ENCODE data around the gene ZSCAN21. TPM values are rescaled to one million over a fixed set of nuclear protein-coding genes. Genes with fewer than 3 reads are reported as not detected.

The ZSCAN21 gene
- total RNA-seq, 1 donor from 2014 or later, result 11.1 TPM

DNA sequence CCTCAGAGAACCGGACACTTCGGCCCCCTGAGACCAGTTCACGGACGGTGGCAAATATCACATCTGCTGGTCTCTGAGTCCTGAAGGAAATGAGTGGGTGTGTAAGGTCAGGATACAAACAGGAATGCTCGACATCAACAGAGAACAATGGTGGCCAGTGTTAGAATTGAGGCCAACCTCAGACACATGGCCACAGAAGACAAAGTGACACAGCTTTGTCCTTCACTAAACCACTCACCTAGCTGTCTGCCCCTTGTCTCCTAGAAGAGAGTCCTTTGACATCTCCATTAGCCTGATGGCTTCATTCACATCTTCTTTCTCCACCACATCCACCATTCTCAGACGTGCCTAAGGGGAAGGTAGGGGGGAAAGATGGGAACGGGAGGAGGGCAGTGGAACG, 43.5 kb downstream of the ZSCAN21 start:
- Histone ChIP-seq H3K9me3 (ENCODE audit: insufficient read depth, low read depth, low read length) (no peaks in the 10 kb centered on the region), H3K27ac (ENCODE audit: low read depth, low read length) (no peak overlapping the region), H3K27me3 (ENCODE audit: insufficient read depth, low read length) (no peaks in the 10 kb centered on the region), H3K9ac (ENCODE audit: low read length) (no peak overlapping the region), H3K79me2 (ENCODE audit: insufficient read depth, low read length) (peaks cover 85% of the 10 kb centered on the region), H3K4me1 (ENCODE audit: insufficient read depth, low read length) (peaks cover 44% of the 10 kb centered on the region), H3K4me2 (ENCODE audit: low read length) (no peak overlapping the region), H2AFZ (ENCODE audit: low read depth, low read length) (no peak overlapping the region), H4K20me1 (ENCODE audit: insufficient read depth, low read length) (peaks cover 50% of the 10 kb centered on the region), H3K4me3 (ENCODE audit: insufficient read depth, low read depth, low read length) (no peak overlapping the region), H3K36me3 (ENCODE audit: insufficient read depth, low read length) (peaks cover 69% of the 10 kb centered on the region)
- FAIRE-seq (no peak), DNase-seq (ENCODE audit: low read depth) (no peak)
- no peak overlapping the region for H3K27ac Mint-ChIP-seq (ENCODE audit: unreplicated experiment)
- peaks cover 38% of the 10 kb centered on the region for H3K36me3 Mint-ChIP-seq (ENCODE audit: low read depth, unreplicated experiment)
- H3K27me3 Mint-ChIP-seq (ENCODE audit: low read depth, unreplicated experiment), result no peaks in the 10 kb centered on the region
- TF ChIP-seq, protein P1, sequence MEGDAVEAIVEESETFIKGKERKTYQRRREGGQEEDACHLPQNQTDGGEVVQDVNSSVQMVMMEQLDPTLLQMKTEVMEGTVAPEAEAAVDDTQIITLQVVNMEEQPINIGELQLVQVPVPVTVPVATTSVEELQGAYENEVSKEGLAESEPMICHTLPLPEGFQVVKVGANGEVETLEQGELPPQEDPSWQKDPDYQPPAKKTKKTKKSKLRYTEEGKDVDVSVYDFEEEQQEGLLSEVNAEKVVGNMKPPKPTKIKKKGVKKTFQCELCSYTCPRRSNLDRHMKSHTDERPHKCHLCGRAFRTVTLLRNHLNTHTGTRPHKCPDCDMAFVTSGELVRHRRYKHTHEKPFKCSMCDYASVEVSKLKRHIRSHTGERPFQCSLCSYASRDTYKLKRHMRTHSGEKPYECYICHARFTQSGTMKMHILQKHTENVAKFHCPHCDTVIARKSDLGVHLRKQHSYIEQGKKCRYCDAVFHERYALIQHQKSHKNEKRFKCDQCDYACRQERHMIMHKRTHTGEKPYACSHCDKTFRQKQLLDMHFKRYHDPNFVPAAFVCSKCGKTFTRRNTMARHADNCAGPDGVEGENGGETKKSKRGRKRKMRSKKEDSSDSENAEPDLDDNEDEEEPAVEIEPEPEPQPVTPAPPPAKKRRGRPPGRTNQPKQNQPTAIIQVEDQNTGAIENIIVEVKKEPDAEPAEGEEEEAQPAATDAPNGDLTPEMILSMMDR (IDR thresholded peaks at IDR 0.05; ENCODE audit: insufficient read depth, low read depth, low read length), result no peak
- no peak for TF ChIP-seq EZH2 (IDR thresholded peaks at IDR 0.05; ENCODE audit: insufficient read depth, low read length)
- no peak overlapping the region for H3K4me3 Mint-ChIP-seq (ENCODE audit: unreplicated experiment)
- H3K4me1 Mint-ChIP-seq (ENCODE audit: low read depth, unreplicated experiment), result peaks cover 7% of the 10 kb centered on the region
- no peaks in the 10 kb centered on the region for H3K9me3 Mint-ChIP-seq (ENCODE audit: unreplicated experiment)

DNA sequence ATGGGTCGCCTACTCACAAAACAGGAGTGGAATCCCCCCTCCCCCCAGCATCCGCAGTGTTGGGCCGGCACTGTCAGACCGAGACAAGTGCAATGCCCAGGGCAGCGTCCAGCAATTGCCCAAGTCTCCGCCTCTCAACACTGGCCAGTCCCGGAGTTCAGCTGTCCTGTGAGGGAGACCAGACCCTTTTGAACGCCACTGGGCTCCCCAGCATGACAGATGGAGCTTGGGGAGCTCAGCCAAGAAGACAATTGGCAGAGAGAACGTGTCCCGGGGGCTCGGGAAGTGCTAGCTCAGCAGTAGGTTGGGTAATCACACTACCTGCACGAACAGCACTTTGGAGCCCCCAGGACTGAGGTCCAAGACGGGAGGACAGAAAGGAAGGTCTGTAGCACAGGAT, 43.9 kb downstream of the ZSCAN21 start:
- no peaks in the 10 kb centered on the region for H3K27me3 Mint-ChIP-seq (ENCODE audit: low read depth, unreplicated experiment)
- Histone ChIP-seq H3K27me3 (ENCODE audit: insufficient read depth, low read length) (no peaks in the 10 kb centered on the region), H2AFZ (ENCODE audit: low read depth, low read length) (no peak overlapping the region), H4K20me1 (ENCODE audit: insufficient read depth, low read length) (peaks cover 54% of the 10 kb centered on the region), H3K79me2 (ENCODE audit: insufficient read depth, low read length) (peaks cover 86% of the 10 kb centered on the region), H3K9ac (ENCODE audit: low read length) (peak overlapping the region; percentile 8), H3K9me3 (ENCODE audit: insufficient read depth, low read depth, low read length) (no peaks in the 10 kb centered on the region), H3K4me3 (ENCODE audit: insufficient read depth, low read depth, low read length) (no peak overlapping the region), H3K4me1 (ENCODE audit: insufficient read depth, low read length) (peaks cover 40% of the 10 kb centered on the region), H3K36me3 (ENCODE audit: insufficient read depth, low read length) (peaks cover 73% of the 10 kb centered on the region), H3K4me2 (ENCODE audit: low read length) (no peak overlapping the region), H3K27ac (ENCODE audit: low read depth, low read length) (no peak overlapping the region)
- DNase-seq (ENCODE audit: low read depth) (no peak), FAIRE-seq (no peak)
- H3K9me3 Mint-ChIP-seq (ENCODE audit: unreplicated experiment), result no peaks in the 10 kb centered on the region
- peaks cover 41% of the 10 kb centered on the region for H3K36me3 Mint-ChIP-seq (ENCODE audit: low read depth, unreplicated experiment)
- H3K4me1 Mint-ChIP-seq (ENCODE audit: low read depth, unreplicated experiment), result peaks cover 9% of the 10 kb centered on the region
- peak overlapping the region; percentile 75 for H3K27ac Mint-ChIP-seq (ENCODE audit: unreplicated experiment)
- no peak for TF ChIP-seq EZH2 (IDR thresholded peaks at IDR 0.05; ENCODE audit: insufficient read depth, low read length)
- TF ChIP-seq, protein P1 (IDR thresholded peaks at IDR 0.05; ENCODE audit: insufficient read depth, low read depth, low read length), result no peak
- no peak overlapping the region for H3K4me3 Mint-ChIP-seq (ENCODE audit: unreplicated experiment)

DNA sequence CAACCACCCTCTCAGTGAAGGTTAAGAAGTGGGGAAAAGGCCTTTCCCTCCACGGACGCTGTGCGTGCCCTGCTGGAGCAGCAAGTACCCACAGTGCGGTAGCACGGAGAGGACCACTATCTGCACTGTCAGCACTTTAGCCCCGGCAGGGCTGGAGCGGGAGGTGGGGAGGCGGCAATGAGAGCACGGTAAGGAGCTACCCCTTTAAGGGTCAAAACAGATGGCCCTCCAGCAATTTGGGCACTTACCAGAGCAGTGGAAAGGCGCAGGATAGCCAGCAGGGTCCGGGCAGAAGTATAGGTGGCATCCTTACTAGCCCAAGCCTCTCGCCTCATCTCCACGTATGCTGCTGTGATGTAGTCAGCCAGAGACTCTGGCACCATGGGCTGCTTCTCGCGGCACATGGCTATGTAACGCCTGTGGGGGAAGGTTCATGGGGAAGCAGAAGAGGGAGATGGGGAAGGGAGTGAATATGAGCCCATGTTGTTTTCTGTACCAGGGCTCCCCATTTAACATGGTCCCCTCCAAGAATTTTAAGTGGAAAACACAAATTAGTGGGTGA, 44.4 kb downstream of the ZSCAN21 start:
- H3K36me3 ChIP-seq (ENCODE audit: insufficient read depth, low read length), result peaks cover 79% of the 10 kb centered on the region
- peaks cover 86% of the 10 kb centered on the region for H3K79me2 ChIP-seq (ENCODE audit: insufficient read depth, low read length)
- peak overlapping the region; percentile 8 for H3K9ac ChIP-seq (ENCODE audit: low read length)
- Mint-ChIP-seq H3K27ac (ENCODE audit: unreplicated experiment) (peak overlapping the region; percentile 75), H3K9me3 (ENCODE audit: unreplicated experiment) (no peaks in the 10 kb centered on the region), H3K4me1 (ENCODE audit: low read depth, unreplicated experiment) (peaks cover 14% of the 10 kb centered on the region), H3K27me3 (ENCODE audit: low read depth, unreplicated experiment) (no peaks in the 10 kb centered on the region), H3K36me3 (ENCODE audit: low read depth, unreplicated experiment) (peaks cover 42% of the 10 kb centered on the region), H3K4me3 (ENCODE audit: unreplicated experiment) (no peak overlapping the region)
- peaks cover 43% of the 10 kb centered on the region for H3K4me1 ChIP-seq (ENCODE audit: insufficient read depth, low read length)
- TF ChIP-seq, protein P1 (IDR thresholded peaks at IDR 0.05; ENCODE audit: insufficient read depth, low read depth, low read length), result no peak
- no peak for TF ChIP-seq EZH2 (IDR thresholded peaks at IDR 0.05; ENCODE audit: insufficient read depth, low read length)
- H3K4me2 ChIP-seq (ENCODE audit: low read length), result no peak overlapping the region
- DNase-seq (ENCODE audit: low read depth), result no peak
- no peak overlapping the region for H3K4me3 ChIP-seq (ENCODE audit: insufficient read depth, low read depth, low read length)
- no peak overlapping the region for H3K27ac ChIP-seq (ENCODE audit: low read depth, low read length)
- no peak overlapping the region for H2AFZ ChIP-seq (ENCODE audit: low read depth, low read length)
- FAIRE-seq, result no peak
- H3K9me3 ChIP-seq (ENCODE audit: insufficient read depth, low read depth, low read length), result no peaks in the 10 kb centered on the region
- H3K27me3 ChIP-seq (ENCODE audit: insufficient read depth, low read length), result no peaks in the 10 kb centered on the region
- H4K20me1 ChIP-seq (ENCODE audit: insufficient read depth, low read length), result peaks cover 59% of the 10 kb centered on the region
